GM19023 (cell line): Measurements from ENCODE around the gene TOP2A.

Source experiments
- ATAC-seq: cut with Tn5 transposase; IDR thresholded peaks from one replicate; pipeline ENCODE4 v1.9.1; 2021; ENCODE audit warnings: mild to moderate bottlenecking, moderate library complexity; ENCODE audit not compliant: unreplicated experiment

TOP2A gene

GRCh38 chr17:40361925-40362695, 55.6 kb downstream of the TOP2A start:
- no peak for ATAC-seq

GRCh38 chr17:40361063-40361924, 56.4 kb downstream of the TOP2A start:
- no peak for ATAC-seq

GRCh38 chr17:40360091-40360490, 57.6 kb downstream of the TOP2A start:
- ATAC-seq = no peak

DNA sequence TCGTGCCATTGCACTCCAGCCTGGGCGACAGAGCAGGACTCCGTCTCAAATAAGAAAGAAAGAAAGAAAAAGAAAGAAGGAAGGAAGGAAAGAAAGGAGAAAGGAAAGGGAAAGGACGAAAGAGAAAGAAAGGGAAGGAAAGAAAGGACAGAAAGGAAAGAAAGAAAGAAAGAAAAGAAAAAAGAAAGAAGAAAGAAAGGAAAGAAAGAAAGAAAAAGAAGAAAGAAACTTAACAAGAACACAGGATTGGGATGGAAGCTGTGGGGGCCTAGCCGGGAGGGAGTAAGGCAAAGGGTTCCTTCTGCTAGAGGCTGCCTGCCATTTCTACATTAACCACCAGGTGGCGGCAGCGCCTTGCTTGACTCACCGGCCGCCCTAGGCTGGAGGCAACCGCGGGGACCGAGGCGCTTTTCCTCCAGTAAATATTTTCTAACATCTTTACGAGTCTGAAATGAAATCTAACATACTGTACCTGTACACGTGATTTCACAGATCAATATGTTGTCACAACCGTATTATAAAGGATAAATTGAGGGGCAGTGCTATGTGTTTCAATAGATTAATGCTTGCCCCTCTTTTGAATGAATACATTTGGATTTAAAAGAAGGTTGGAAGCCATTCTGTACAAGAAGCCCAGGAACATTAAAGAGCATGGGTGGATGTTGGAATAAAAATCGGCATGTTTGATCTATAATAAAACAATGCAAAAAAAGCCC, 59.2 kb downstream of the TOP2A start:
- no peak for ATAC-seq

DNA sequence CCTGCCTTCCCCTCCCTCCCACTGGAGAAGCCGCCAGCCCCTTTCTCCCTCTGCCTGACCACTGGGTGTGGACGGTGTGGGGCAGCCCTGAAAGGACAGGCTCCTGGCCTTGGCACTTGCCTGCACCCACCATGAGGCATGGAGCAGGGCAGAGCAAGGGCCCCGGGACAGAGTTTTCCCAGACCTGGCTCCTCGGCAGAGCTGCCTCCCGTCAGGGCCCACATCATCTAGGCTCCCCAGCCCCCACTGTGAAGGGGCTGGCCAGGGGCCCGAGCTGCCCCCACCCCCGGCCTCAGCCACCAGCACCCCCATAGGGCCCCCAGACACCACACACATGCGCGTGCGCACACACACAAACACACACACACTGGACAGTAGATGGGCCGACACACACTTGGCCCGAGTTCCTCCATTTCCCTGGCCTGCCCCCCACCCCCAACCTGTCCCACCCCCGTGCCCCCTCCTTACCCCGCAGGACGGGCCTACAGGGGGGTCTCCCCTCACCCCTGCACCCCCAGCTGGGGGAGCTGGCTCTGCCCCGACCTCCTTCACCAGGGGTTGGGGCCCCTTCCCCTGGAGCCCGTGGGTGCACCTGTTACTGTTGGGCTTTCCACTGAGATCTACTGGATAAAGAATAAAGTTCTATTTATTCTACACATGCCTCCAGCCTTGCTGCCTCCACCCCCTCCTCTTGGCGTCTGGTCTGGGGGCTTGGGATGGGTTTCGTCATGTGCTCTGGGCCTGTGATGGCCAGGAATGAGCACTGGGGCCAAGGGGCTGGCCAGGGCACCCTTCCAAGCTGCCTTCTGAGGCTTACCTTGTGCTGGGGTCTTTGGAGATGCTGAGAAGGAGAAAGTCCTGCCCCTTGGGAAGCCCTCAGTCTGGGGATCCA, 60.5 kb downstream of the TOP2A start:
- ATAC-seq = no peak

GRCh38 chr17:40355804-40356758, 61.6 kb downstream of the TOP2A start:
- no peak for ATAC-seq

GRCh38 chr17:40355123-40355803, 62.4 kb downstream of the TOP2A start:
- no peak for ATAC-seq

- no peak for ATAC-seq
These were observed 63.2 kb downstream of the TOP2A start for GRCh38 chr17:40354221-40355122.

DNA sequence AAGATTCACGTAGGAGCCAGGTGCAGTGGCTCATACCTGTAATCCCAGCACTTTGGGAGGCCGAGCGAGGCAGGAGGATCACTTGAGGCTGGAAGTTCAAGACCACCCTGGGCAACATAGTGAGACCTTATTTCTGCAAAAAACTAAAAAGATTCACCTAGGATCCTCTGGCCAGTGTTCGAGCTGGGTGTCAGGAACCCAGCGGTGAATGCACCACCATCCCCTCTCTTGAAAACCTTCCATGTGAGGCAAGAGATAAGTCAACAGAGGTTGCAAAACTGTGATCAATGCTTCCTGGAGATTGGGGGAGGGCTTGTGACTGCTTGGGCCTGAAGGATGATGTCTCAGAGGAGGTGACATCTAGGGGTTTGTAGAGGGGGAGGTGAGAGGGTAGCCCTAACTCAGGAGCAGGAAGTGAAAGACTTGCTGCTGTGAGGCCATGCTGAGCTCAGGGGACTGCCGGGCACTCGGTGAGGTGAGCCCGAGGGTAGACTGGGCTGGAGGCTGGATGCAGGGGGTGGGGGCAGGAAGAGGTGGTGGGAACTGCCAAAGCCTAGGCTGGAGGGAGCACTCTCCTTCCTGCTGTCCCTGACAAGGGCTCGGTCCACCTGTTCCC, 64.8 kb downstream of the TOP2A start:
- no peak for ATAC-seq

- no peak for ATAC-seq
These were observed 65.4 kb downstream of the TOP2A start for GRCh38 chr17:40352237-40352778.

GRCh38 chr17:40351359-40352236, 66.1 kb downstream of the TOP2A start:
- ATAC-seq = no peak

- no peak for ATAC-seq
These were observed 66.9 kb downstream of the TOP2A start for GRCh38 chr17:40350689-40351358.

GRCh38 chr17:40349895-40350688, 67.6 kb downstream of the TOP2A start:
- ATAC-seq = no peak

- no peak for ATAC-seq
These were observed 68.2 kb downstream of the TOP2A start for GRCh38 chr17:40349477-40349894.
